T-helper 17 cell (primary cell): Measurements from ENCODE around the gene CNPY3. TPM values are rescaled to one million over a fixed set of nuclear protein-coding genes. Genes with fewer than 3 reads are reported as not detected.
"Not testable (repeated sequence)": the region's sequence is repeated elsewhere in the genome, so short reads cannot be mapped to it uniquely, and the experiment has no call there.

Experiments
- ATAC-seq: fragments of 150-1000 bp; cut with Tn5 transposase; 2 replicates; pipeline ENCODE4 v1.10.0; 2021; ENCODE audit warnings: mild to moderate bottlenecking, moderate library complexity
- DNase-seq, 3 donors: peaks; one replicate each; pipeline versions ENCODE4 v3.0.0 to v3.0.0-alpha.2; 2020 to 2021
- H3K9me3 ChIP-seq: one replicate; pipeline ENCODE4 v1.7.0; 2013; ENCODE audit warnings: low read length, mild to moderate bottlenecking; ENCODE audit not compliant: control insufficient read depth, poor library complexity, severe bottlenecking
- H3K27ac Mint-ChIP-seq: one replicate; pipeline ENCODE4 v1.8.0; 2022; ENCODE audit warnings: mild to moderate bottlenecking, moderate library complexity, mixed read lengths
- H3K27me3 Mint-ChIP-seq: one replicate; pipeline ENCODE4 v1.8.0; 2022; ENCODE audit warnings: mixed read lengths
- H3K36me3 Mint-ChIP-seq: one replicate; pipeline ENCODE4 v1.8.0; 2022; ENCODE audit warnings: low read depth, mixed read lengths
- H3K4me1 Mint-ChIP-seq: one replicate; pipeline ENCODE4 v1.8.0; 2022; ENCODE audit warnings: mild to moderate bottlenecking, mixed read lengths
- H3K4me3 Mint-ChIP-seq: one replicate; pipeline ENCODE4 v1.8.0; 2022; ENCODE audit warnings: mild to moderate bottlenecking, moderate library complexity, mixed read lengths
- total RNA-seq, 4 donors: library from RNA in 2 of 4; stranded (reverse) in 2 of 4; gene quantifications; one replicate each; pipeline ENCODE4 v1.2.3 and lab custom pipeline; 2022 to 2026

Gene CNPY3
- total RNA-seq, 2 donors from 2014 or later: 45.7 to 51.9 TPM

GRCh38 chr6:42954405-42954804 is 25.1 kb downstream of the CNPY3 start:
- not testable (repeated sequence) for H3K4me1 Mint-ChIP-seq, H3K27me3 Mint-ChIP-seq, H3K4me3 Mint-ChIP-seq, DNase-seq, H3K36me3 Mint-ChIP-seq, H3K27ac Mint-ChIP-seq, ATAC-seq, H3K9me3 ChIP-seq

- Mint-ChIP-seq H3K4me3 (no peak overlapping the region), H3K27me3 (no peaks in the 10 kb centered on the region), H3K36me3 (peaks cover 2% of the 10 kb centered on the region), H3K4me1 (peaks cover 14% of the 10 kb centered on the region), H3K27ac (no peak overlapping the region)
- ATAC-seq: no peak
- H3K9me3 ChIP-seq: no peaks in the 10 kb centered on the region
- DNase-seq: no peak
These were observed 28.8 kb downstream of the CNPY3 start for GRCh38 chr6:42958125-42958524.

GRCh38 chr6:42959917-42960242 is 30.6 kb downstream of the CNPY3 start:
- H3K27ac Mint-ChIP-seq: no peak overlapping the region
- ATAC-seq (peak; percentile 2), DNase-seq (no peak)
- no peaks in the 10 kb centered on the region for H3K9me3 ChIP-seq
- peak overlapping the region; percentile 86 for H3K4me3 Mint-ChIP-seq
- peaks cover 14% of the 10 kb centered on the region for H3K4me1 Mint-ChIP-seq
- H3K27me3 Mint-ChIP-seq: no peaks in the 10 kb centered on the region
- H3K36me3 Mint-ChIP-seq: peaks cover 2% of the 10 kb centered on the region

- Mint-ChIP-seq H3K27ac (no peak within 1 kb of the TSS), H3K27me3 (no peaks in the 10 kb centered on the region), H3K4me1 (peaks cover 14% of the 10 kb centered on the region)
These were observed 31.2 kb downstream of the CNPY3 start, which contains the start of gene GNMT for GRCh38 chr6:42960243-42961019. TSS of gene GNMT (plus strand) at chr6:42960754. CDS start at chr6:42960768, 14 bp downstream.

GRCh38 chr6:42961020-42961470 is 31.8 kb downstream of the CNPY3 start:
- H3K4me3 Mint-ChIP-seq: peak overlapping the region; percentile 86
- no peaks in the 10 kb centered on the region for H3K9me3 ChIP-seq
- no peaks in the 10 kb centered on the region for H3K27me3 Mint-ChIP-seq
- no peak for ATAC-seq
- DNase-seq: no peak
- H3K36me3 Mint-ChIP-seq: peaks cover 2% of the 10 kb centered on the region
- no peak overlapping the region for H3K27ac Mint-ChIP-seq
- H3K4me1 Mint-ChIP-seq: peaks cover 17% of the 10 kb centered on the region

More at GRCh38 chr6:42960243-42961019, 31.2 kb downstream of the CNPY3 start, which contains the start of gene GNMT:
- ATAC-seq (peak; percentile 84), DNase-seq (peak; percentile 15 to 20 (median 19))
- peak within 1 kb of the TSS; percentile 86 for H3K4me3 Mint-ChIP-seq
- peaks cover 2% of the 10 kb centered on the region for H3K36me3 Mint-ChIP-seq
- no peaks in the 10 kb centered on the region for H3K9me3 ChIP-seq

- Mint-ChIP-seq H3K4me3 (peak overlapping the region; percentile 31), H3K27ac (no peak overlapping the region), H3K36me3 (peaks cover 2% of the 10 kb centered on the region), H3K4me1 (peaks cover 17% of the 10 kb centered on the region), H3K27me3 (no peaks in the 10 kb centered on the region)
- no peak for DNase-seq
- no peaks in the 10 kb centered on the region for H3K9me3 ChIP-seq
- ATAC-seq: no peak
These were observed 32.8 kb downstream of the CNPY3 start for GRCh38 chr6:42962096-42962495.

- Mint-ChIP-seq H3K27ac (no peak overlapping the region), H3K4me1 (peaks cover 17% of the 10 kb centered on the region), H3K27me3 (no peaks in the 10 kb centered on the region), H3K4me3 (no peak overlapping the region), H3K36me3 (peaks cover 2% of the 10 kb centered on the region)
- DNase-seq (no peak), ATAC-seq (no peak)
- no peaks in the 10 kb centered on the region for H3K9me3 ChIP-seq
These were observed 33.4 kb downstream of the CNPY3 start for GRCh38 chr6:42962502-42963178.

GRCh38 chr6:42963179-42963854 is 34.0 kb downstream of the CNPY3 start:
- Mint-ChIP-seq H3K36me3 (peaks cover 2% of the 10 kb centered on the region), H3K4me3 (no peak overlapping the region), H3K4me1 (peaks cover 17% of the 10 kb centered on the region), H3K27ac (no peak overlapping the region), H3K27me3 (no peaks in the 10 kb centered on the region)
- ATAC-seq: no peak
- no peaks in the 10 kb centered on the region for H3K9me3 ChIP-seq
- no peak for DNase-seq

GRCh38 chr6:42963855-42964605 is 34.8 kb downstream of the CNPY3 start:
- peaks cover 2% of the 10 kb centered on the region for H3K36me3 Mint-ChIP-seq
- no peak overlapping the region for H3K4me3 Mint-ChIP-seq
- H3K4me1 Mint-ChIP-seq: peaks cover 18% of the 10 kb centered on the region
- DNase-seq (no peak), ATAC-seq (peak; percentile 47)
- H3K27ac Mint-ChIP-seq: no peak overlapping the region
- H3K27me3 Mint-ChIP-seq: no peaks in the 10 kb centered on the region
- no peaks in the 10 kb centered on the region for H3K9me3 ChIP-seq

- H3K9me3 ChIP-seq: no peaks in the 10 kb centered on the region
- no peak for DNase-seq
- Mint-ChIP-seq H3K36me3 (peaks cover 2% of the 10 kb centered on the region), H3K27me3 (no peaks in the 10 kb centered on the region), H3K27ac (no peak overlapping the region), H3K4me1 (peaks cover 5% of the 10 kb centered on the region), H3K4me3 (no peak overlapping the region)
- no peak for ATAC-seq
These were observed 37.3 kb downstream of the CNPY3 start for GRCh38 chr6:42966571-42966970.

- Mint-ChIP-seq H3K4me1 (peaks cover 5% of the 10 kb centered on the region), H3K27me3 (no peaks in the 10 kb centered on the region), H3K36me3 (peaks cover 2% of the 10 kb centered on the region), H3K27ac (no peak overlapping the region), H3K4me3 (no peak overlapping the region)
- ATAC-seq (no peak), DNase-seq (no peak)
- H3K9me3 ChIP-seq: no peaks in the 10 kb centered on the region
These were observed 37.9 kb downstream of the CNPY3 start for GRCh38 chr6:42967228-42967627.

- no peaks in the 10 kb centered on the region for H3K9me3 ChIP-seq
- ATAC-seq: no peak
- Mint-ChIP-seq H3K27ac (no peak overlapping the region), H3K4me3 (no peak overlapping the region), H3K4me1 (peaks cover 5% of the 10 kb centered on the region), H3K36me3 (no peaks in the 10 kb centered on the region), H3K27me3 (no peaks in the 10 kb centered on the region)
- no peak for DNase-seq
These were observed 38.9 kb downstream of the CNPY3 start for GRCh38 chr6:42968126-42968701.
